ENCODE data around the gene ATE1.
"Not testable (repeated sequence)": the region's sequence is repeated elsewhere in the genome, so short reads cannot be mapped to it uniquely, and the experiment has no call there.

Gene ATE1

DNA sequence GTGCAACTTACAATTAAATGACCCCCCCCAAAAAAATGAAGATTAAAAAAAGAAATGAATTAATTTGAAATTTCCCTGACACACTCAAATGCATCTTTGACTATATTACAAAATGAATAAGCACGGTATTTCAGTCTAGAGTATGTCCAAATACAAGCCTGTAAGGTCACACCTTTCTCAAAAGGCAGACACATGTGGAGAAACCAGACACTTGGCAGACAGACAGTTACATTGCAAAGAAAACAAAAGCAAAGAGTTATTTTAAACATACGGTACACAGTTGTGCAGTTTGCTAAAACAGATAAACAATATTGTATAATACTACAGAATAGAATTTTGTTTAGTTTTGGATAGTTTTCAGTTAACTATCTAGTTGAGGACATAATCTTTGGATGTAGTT lies 153.0 kb downstream of the ATE1 start:
- DNase-seq: no peak

- DNase-seq: no peak
Measured at GRCh38 chr10:121774404-121774803, 153.4 kb downstream of the ATE1 start.

GRCh38 chr10:121772884-121773283 lies 154.9 kb downstream of the ATE1 start:
- DNase-seq: no peak

DNA sequence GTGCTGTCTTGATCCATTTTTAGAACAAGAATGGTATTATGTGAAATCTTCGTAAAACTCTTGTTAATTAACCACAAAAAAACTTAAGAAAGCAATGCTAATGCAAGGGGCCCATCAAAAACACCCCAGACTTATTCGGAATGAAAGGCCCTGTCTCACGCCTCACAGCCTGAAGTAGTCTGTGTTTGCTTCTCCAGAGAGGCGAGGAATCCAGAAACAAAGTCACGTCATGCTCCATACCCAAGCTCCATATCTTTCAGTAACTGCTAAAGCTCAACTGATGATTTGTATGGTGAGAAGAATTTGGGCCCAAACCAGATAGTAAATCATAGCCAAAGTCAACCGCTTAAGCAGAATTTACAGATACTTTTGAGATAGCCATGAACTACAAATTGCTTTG lies 155.4 kb downstream of the ATE1 start:
- DNase-seq: no peak

GRCh38 chr10:121771966-121772365 lies 155.9 kb downstream of the ATE1 start:
- no peak for DNase-seq

- no peak for DNase-seq
Measured at GRCh38 chr10:121766426-121766825, 161.4 kb downstream of the ATE1 start.

DNA sequence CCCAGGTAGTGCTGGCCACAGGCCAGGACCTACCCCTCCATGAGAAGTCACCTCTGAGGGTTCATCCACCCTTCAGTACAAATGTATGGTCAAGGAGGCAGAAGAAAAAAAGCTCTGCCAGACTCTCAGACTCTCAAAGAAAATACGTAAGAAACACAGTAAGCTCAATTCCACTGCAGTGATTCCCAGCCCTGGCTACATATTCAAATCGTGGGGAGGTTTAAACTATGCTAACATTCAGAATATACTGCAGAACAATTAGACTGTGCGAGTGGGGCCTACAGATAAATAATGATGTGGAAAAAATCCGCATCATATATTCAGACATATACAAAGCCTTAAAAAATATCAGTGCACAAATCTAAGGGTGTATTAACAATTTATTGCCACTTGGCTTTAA lies 162.6 kb downstream of the ATE1 start:
- DNase-seq: no peak

GRCh38 chr10:121764233-121764942 lies 163.4 kb downstream of the ATE1 start:
- no peak for DNase-seq

- not testable (repeated sequence) for DNase-seq
Measured at GRCh38 chr10:121757241-121757640, 170.6 kb downstream of the ATE1 start.

- DNase-seq: not testable (repeated sequence)
Measured at GRCh38 chr10:121755496-121755895, 172.3 kb downstream of the ATE1 start.

- DNase-seq: no peak
Measured at GRCh38 chr10:121754666-121755065, 173.2 kb downstream of the ATE1 start.

- no peak for DNase-seq
Measured at GRCh38 chr10:121753726-121754476, 173.9 kb downstream of the ATE1 start.

DNA sequence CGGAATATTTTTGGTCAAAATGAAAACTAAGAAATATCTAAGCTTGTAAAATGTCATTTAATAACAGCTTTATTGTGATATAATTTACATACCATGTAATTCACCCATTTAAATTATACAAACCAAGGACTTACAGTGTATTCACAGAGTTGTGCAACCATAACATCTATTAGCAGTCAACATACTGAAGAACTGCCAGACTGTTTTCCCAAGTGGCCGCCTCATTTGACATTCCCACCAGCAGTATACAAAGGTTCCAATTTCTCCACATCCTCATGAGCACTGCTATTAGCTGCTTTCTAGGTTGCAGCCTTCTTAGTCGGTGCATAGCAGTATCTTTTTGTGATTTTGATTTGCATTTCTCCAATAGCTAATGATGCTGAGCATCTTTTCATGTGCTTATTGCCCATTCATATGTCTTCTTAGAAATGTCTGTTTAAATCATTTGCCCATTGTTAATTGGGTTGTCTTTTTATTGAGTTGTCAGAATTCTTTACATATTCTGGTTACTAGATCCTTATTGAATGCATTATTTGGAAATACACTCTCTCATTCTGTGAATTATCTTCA lies 176.6 kb downstream of the ATE1 start:
- no peak for DNase-seq

DNA sequence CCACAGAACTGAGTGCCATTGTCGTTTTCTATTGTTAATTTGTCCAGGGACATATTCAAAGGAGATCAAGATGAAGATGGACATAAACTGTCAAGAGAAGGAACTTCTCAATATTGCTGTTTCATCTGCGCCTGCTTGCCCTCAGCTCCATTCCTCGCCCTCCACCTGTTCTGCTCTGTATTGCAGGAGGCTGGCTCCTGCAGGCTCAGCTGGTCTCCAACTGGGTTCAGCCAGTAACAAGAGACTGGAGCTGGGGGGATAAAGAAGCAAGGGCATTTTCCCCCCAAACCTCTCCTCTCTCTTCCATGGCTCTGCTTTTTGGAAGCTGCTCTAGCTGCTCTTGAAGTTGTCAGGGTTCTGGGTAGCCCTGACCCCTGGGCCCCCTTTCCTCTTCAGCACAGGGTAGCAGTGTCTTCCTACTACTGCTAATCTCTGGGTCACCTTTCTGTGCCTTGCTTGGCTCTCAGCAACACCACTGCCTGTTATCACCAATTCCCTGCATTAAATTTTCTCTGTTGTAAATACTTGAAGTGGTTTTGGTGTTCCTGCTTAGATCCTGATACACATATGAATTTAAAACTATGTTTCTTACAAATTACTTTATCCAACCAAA lies 180.6 kb downstream of the ATE1 start:
- no peak for DNase-seq

GRCh38 chr10:121741248-121741792 lies 186.5 kb downstream of the ATE1 start:
- DNase-seq: no peak

- no peak for DNase-seq
Measured at GRCh38 chr10:121740069-121740468, 187.8 kb downstream of the ATE1 start.

- DNase-seq: no peak
Measured at GRCh38 chr10:121739114-121739513, 188.7 kb downstream of the ATE1 start.

GRCh38 chr10:121736315-121737130 lies 191.3 kb downstream of the ATE1 start:
- no peak for DNase-seq

- DNase-seq: no peak
Measured at GRCh38 chr10:121735263-121735662, 192.6 kb downstream of the ATE1 start.

GRCh38 chr10:121734589-121735045 lies 193.2 kb downstream of the ATE1 start:
- DNase-seq: no peak

DNA sequence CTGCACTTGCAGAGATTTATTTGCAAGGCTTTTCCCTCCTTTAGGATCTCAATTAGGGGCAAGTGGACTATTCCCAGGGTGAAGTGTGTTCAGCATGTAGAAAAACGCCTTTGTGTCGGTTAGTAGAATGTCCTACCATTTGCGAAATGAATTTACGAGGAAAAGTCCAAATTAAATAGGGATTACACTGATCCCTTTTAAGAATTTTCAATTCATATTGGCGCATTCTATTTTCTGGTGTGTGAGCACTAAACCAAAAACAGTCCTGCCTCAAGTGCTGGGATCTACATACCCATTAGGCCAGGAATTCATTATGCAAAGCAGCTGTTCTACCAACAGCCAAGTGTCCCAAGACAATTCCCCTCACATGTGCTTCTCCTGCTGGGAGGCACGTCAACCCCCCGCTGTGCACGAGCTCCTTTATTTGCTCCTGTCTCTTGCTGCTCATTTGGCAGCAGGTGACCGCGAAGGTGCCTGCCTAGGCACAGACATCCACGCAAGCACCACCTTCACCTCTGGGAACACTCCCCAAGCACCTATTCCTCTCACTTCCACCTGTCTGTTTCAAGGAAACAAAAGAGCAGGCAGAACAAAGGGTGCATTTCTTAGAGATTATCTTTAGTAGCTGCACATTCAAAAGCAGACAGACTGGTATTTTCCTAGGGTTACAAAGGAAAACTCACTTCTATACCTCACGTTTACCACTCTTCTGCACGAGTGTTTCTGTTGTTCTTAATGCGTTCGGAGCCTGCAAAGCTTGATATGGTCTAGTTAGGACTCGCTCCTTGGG lies 195.0 kb downstream of the ATE1 start:
- DNase-seq: no peak

DNA sequence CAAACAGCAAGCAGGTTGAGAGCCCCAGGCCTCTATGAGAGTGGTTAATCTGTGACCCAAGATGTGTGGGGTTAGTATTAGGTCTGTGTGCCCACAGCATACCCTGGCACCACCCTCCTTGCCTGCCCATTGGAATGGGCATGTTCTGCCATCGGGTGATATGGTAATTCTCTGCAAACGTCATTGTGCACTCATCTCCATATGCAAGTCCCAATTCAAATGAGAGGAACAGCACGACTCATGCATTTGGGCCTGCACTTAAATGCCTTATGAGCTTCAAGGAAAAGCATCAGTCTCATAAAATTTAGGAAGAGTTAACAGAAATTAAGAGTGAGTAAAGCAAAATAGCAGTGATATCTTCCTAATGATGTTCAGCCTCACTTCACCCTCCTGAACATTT lies 195.7 kb downstream of the ATE1 start:
- no peak for DNase-seq
